ENCODE measurements around the gene MAP7D1.
A peak's percentile ranks its signal among the peaks of the same experiment; 100 is the strongest.
"Not testable (repeated sequence)": the region's sequence is repeated elsewhere in the genome, so short reads cannot be mapped to it uniquely, and the experiment has no call there.

Gene MAP7D1

DNA sequence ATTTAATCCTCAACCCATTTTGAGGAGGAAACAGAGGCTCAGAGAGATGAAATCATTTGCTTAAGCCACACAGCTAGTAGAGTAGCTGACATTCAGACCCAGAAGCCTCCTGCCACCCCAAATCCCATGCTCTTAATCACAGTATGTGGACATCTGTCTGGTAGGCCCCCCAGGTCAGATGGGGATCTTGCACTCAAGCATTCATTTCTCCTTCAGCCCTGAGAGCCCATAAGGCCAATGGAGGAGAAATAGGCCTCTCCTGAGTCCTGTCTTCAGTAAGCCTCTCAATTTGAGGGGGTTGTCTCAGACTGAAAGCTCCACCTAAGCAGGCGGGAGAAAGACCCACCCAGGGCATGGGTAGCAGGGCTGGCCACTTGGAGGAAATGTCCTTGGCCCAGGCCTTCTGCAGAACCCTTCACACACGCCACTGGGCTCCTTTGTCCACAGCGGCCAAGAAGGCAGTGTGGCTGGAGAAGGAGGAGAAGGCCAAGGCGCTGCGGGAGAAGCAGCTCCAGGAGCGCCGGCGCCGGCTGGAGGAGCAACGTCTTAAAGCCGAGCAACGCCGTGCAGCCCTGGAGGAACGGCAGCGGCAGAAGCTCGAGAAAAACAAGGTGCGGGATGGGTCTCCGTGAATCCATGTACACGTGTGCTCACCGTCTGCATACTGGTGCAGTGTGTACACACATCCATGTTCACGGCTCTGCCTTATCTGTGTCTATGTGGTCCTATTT is 16.2 kb downstream of the MAP7D1 start:
- no peak for DNase-seq

- DNase-seq = no peak
These were observed 17.0 kb downstream of the MAP7D1 start for GRCh38 chr1:36172983-36173382.

GRCh38 chr1:36174713-36175112 is 18.8 kb downstream of the MAP7D1 start:
- no peak for DNase-seq

DNA sequence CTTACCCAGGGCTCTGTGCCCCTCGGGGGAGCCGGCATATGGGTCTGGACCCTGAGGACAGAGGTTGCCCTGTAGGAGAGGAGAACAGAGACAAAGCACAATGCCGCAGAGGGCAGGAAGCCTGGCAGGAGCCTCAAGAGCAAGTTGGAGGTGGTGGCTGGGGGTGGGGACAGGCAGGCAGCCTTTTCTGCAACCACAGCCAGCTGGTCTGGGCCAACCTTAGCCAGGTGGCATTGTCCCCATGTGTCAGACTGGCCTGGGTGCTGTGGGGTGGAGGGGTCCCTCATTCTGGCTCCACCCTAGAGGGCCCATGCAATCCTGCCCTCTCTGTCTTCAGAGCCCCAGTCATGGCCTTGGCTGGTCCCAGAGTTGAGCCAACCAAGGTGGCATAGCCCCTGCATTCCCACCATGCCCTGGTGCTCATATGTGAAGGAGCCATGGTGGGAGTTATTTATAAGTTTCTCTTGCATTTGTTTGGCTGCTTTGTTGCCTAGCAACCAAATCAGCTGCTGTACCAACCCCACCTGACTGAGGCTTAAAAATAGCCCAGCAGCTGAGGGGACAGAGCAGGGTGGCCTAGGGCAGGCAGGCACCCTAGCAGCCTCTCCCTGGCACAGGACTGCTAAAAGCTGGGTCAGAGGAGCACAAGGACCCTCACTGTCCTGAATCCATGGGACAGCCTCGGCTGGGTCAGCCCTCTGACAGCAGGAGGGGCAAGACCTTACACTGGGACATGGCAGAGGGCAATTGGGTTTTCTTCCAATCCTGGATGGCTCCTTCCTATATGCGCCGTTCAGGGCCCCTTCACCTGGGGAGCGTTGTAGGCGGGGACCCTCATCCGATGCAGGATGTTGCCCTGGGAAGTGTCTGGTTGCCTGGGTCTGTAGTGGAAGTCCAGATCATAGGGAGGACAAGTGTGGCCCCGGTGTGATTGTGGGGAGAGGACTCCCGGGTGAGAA is 19.5 kb downstream of the MAP7D1 start:
- DNase-seq = no peak

DNA sequence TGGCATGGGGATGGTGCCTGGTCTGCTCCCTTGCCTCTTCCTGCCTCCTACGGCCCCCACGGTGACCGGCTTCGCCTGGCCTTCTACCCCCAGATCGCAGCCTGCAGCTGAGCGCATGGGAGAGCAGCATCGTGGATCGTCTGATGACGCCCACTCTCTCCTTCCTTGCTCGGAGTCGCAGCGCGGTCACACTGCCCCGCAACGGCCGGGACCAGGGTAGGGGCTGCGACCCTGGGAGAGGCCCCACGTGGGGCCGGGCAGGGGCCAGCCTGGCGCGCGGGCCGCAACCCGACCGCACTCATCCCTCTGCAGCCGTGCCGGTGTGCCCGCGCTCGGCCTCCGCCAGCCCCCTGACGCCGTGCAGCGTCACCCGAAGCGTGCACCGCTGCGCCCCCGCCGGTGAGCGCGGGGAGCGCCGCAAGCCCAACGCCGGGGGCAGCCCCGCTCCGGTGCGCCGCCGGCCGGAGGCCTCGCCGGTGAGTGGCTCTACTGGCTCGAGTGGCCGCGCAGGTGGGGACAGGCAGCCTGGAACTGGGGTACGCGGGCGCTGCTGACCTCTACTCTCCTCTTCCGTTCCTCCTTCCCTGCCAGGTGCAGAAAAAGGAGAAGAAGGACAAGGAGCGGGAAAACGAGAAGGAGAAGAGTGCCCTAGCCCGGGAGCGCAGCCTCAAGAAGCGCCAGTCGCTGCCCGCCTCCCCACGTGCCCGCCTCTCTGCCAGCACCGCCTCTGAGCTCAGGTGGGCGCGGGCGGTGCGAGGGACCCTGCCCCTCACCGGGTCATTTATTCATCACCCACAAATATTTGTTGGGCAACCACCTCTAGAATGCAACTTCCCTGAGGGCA is 20.4 kb downstream of the MAP7D1 start:
- no peak for DNase-seq

GRCh38 chr1:36177589-36178431 is 21.9 kb downstream of the MAP7D1 start:
- DNase-seq = no peak

DNA sequence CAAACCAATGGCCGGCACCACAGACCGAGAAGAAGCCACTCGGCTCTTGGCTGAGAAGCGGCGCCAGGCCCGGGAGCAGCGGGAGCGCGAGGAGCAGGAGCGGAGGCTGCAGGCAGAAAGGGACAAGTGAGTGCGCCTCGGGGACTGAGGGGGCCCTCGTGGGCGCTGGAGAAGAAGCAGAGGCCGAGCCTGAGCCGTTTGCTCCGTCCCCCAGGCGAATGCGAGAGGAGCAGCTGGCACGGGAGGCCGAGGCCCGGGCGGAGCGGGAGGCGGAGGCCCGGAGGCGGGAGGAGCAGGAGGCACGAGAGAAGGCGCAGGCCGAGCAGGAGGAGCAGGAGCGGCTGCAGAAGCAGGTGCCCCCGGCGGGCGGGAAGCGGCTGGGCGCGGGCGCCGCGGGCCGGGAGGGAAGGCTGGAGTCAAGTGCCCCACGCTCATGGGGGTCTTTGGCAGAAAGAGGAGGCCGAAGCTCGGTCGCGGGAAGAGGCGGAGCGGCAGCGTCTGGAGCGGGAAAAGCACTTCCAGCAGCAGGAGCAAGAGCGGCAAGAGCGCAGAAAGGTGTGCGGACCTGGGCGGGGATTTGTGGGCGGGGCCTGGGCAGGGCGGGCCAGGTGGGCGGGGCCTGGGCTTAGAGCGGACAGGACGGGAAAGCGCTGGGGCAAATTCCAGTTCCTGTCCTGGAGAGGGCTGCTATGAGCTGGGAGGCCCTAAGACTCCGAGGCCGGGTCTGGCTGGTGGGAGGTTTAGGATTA is 22.7 kb downstream of the MAP7D1 start:
- no peak for DNase-seq

- DNase-seq = no peak
These were observed 23.2 kb downstream of the MAP7D1 start for GRCh38 chr1:36179220-36179600.

GRCh38 chr1:36182734-36183133 is 26.8 kb downstream of the MAP7D1 start:
- no peak for DNase-seq

DNA sequence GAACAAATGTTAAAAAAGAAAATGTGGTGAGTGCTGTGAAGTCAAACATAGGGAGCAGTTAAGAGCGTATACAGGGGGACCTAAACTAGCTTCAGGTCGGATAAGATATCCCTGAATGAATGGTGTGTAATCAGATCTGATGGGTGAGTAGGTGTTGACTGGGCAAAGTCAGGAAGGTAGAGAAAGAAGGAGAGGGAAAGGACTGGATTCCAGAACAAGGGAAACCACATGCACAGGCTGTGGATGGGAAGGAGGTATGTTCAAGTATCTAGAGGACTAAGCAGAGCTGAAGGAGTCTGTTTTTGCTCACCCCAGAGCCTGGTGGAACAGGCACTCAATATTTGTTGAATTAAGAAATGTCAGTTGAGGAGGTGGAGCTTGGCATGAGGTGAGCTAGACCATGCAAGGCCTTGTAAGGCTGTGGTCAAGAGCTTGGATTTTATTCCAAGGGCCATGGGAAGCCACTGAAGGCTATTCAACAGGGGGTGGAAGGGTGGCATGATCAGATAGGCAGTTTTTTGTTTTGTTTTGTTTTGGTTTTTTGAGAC is 27.4 kb downstream of the MAP7D1 start:
- DNase-seq = no peak

GRCh38 chr1:36187800-36188593 is 32.0 kb downstream of the MAP7D1 start:
- peak; percentile 70 for DNase-seq

- DNase-seq = not testable (repeated sequence)
These were observed 40.8 kb downstream of the MAP7D1 start for GRCh38 chr1:36196805-36197204.

GRCh38 chr1:36198641-36199040 is 42.7 kb downstream of the MAP7D1 start:
- DNase-seq = no peak

DNA sequence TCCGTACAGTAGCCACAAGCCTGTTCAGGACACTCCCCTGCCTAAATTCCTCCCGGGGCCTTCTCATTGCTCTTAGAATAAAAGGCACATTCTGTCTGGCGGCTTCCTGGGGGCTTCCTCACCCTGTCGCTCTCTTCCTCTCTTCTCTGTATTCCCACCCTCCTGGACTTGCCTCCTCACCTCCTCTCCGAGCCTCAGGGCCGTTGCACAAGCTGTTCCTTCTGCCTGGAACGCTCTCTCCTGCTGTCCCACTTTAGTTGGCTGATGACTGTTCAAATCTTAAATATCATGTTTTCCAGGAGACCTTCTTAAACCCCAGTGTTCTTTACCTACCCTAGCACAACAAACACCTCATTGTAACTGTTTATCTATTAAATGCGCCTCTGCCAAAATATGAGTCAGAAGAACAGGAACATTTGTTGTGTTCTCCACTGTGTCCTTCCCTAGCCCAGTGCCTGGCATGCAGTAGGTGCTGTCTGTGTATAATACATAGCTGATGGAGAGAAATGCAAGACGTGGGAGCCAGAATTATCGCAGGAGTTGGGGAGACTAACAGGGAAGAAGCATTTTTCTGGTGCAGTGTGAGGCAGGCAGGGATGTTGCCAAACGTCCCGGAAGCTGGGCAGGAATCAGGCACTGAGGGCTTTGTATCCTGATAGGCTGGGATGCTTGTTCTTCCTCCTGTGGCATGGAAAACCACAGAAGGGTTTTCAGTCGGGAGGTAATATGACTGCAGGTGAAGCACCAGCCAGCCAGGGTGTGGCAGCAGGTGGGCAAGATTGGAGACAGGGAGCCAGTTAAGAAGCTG is 44.2 kb downstream of the MAP7D1 start:
- DNase-seq = no peak

DNA sequence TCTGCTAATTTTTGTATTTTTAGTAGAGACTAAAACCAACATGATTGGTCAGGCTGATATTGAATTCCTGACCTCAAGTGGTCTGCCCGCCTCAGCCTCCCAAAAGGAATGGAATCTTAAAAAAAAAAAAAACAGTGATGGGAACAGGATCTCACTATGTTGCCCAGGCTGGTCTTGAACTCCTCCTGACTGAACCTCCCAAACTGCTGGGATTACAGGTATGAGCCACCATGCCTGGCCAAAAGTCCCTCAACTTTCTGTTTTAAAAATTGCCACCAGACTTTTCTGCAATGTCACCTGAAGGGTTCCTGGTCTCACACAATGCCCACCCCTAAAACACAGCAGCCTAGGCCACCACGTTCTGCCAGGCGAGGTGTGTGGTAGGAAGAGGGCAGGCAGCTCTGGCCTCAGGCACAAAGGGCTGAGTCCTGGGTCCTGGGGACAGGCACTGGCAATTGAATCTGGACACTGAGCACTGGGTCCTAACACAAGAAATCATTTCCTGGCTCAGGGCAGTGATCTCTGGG is 47.1 kb downstream of the MAP7D1 start:
- no peak for DNase-seq

DNA sequence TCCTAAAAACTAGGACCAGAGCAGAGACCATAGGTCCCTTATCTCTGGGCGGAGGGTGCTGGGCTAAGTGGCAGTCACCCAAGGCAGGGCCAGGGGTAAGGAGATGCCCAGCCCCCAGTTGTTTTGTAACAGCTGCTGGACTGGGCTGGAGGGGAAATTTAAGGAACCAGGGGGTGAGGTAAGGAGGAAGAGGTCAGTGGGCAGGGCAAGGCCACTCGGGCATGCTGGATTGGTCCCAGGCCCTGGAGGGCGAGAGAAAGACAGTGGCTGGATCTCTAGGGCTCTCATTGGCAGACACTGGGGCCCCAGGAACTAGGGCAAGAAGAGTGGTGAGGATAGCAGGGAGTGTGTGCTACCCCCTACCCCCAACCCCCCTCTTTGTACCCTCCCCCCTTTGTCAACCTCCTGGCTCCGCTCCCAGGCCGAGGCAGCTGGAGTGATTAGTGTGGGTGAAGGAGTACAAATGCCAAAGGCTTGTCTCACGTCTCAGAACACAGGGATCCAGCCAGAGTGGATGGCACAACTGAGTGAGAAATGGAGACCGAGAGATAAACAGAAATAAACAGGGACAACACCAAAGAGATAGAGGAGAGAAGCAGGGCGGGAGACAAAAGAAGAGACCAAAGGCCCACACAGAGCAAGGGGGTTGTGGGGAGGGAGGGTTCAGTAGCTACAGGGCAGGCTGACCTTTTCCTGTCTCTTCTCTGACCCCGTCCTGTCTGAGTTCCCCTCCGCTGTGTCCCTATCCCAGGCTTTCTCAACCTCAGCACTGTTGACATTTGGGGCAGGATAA is 47.8 kb downstream of the MAP7D1 start:
- peak; percentile 43 for DNase-seq

DNA sequence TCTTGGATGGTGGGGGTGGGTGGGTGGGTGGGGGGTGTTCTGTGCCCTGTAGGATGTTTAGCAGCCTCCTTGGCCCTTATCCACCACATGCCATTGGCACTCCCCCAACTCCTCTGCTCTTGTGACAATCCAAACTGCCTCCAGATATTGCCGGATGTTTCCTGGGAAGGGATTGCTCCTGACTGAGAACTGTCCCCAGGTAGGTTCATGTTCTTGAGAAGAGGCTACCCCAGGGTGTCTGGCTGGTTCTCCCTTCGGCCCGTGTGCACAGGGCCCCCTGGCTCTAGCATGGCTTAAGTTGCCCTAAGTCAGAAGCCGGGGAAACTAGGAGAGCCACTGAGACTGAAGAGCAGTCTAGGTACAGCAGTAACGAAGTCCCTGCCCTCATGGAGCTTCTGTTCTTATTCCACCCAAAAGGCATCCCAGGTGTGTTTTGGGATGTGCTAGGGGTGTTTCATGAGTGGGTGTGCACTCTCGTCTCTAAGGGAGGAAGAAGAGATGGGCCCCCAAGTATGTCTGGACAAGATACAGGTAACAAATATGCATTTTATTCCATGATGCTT is 48.5 kb downstream of the MAP7D1 start:
- peak; percentile 38 for DNase-seq

DNA sequence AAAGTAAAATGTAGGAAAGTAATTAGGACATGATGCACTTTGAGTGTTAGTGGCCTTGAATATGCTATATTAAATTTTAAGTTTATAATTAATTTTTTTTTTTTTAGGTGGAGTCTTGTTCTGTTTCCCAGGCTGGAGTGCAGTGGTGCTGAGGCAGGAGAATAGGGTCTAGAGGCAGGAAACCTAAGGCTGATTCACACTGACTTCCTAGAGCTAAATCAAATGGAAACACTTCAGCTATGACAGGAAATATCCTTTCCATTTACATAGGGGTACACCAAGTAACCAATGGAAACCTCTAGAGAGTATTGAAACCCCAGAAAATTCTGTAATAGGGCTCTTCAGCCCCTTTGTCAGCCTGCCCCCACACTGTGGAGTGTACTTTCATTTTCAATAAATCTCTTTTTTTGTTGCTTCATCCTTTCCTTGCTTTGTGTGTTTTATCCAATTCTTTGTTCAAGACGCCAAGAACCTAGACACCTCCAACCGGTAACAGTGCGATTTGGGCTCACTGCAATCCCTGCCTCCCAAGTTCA is 50.4 kb downstream of the MAP7D1 start:
- DNase-seq = no peak
